T-helper 1 cell treated with Interleukin-12 subunit alpha and Interleukin-12 subunit beta and Interleukin-4 antibody, amounts not matched to agents 30 ng/mL and 1 ng/mL, for 36 hours (primary cell): Measurements from ENCODE around the gene CD8B2. TPM values are rescaled to one million over a fixed set of nuclear protein-coding genes. Genes with fewer than 3 reads are reported as not detected.
"Not testable (repeated sequence)": the region's sequence is repeated elsewhere in the genome, so short reads cannot be mapped to it uniquely, and the experiment has no call there.

Source experiments
- intact Hi-C: fragments of 100-400 bp; cut with micrococcal nuclease; formaldehyde crosslinking; loops from one replicate; pipeline ENCODE4 v1.15.1; 2024
- total RNA-seq: library from RNA; stranded (reverse); gene quantifications from 2 replicates; pipeline ENCODE4 v1.2.3, GENCODE V29; 2022

CD8B2 gene
- 0.15 and 0.46 TPM in 2 replicates for total RNA-seq

GRCh38 chr2:106486551-106487385, at the start of gene CD8B2:
TSS of gene CD8B2 (plus strand) at chr2:106487364. CDS start at chr2:106487427, 63 bp downstream.
- intact Hi-C loops, result not testable (repeated sequence)

GRCh38 chr2:106461882-106462281, 25.3 kb upstream of the CD8B2 start:
- intact Hi-C loops, result loop anchor here (5.0 kb wide), 1 partner anchor 80 kb away; no protein-coding TSS in a partner anchor

GRCh38 chr2:106467516-106467915, 19.6 kb upstream of the CD8B2 start:
- intact Hi-C loops, result not testable (repeated sequence)

GRCh38 chr2:106468107-106468506, 19.1 kb upstream of the CD8B2 start, which contains the start of gene RGPD3:
TSS of gene RGPD3 (minus strand) at chr2:106468413. CDS start at chr2:106468288, 125 bp downstream.
- intact Hi-C loops, result not testable (repeated sequence)

GRCh38 chr2:106470658-106471057, 16.5 kb upstream of the CD8B2 start:
- intact Hi-C loops, result loop anchor here (1.0 kb wide), 1 partner anchor 366 kb away; no protein-coding TSS in a partner anchor

- intact Hi-C loops, result not testable (repeated sequence)
These were observed 9.5 kb upstream of the CD8B2 start for GRCh38 chr2:106477647-106478046.

- intact Hi-C loops, result not testable (repeated sequence)
These were observed 7.6 kb upstream of the CD8B2 start for GRCh38 chr2:106479563-106479962.

GRCh38 chr2:106487386-106488191, 425 bp downstream of the CD8B2 start:
- intact Hi-C loops, result not testable (repeated sequence)

- intact Hi-C loops, result not testable (repeated sequence)
These were observed 2.5 kb downstream of the CD8B2 start for GRCh38 chr2:106489701-106490100.

GRCh38 chr2:106492399-106492798, 5.2 kb downstream of the CD8B2 start:
- intact Hi-C loops, result not testable (repeated sequence)

- intact Hi-C loops, result not testable (repeated sequence)
These were observed 5.7 kb downstream of the CD8B2 start for GRCh38 chr2:106492913-106493312.

- intact Hi-C loops, result not testable (repeated sequence)
These were observed 11.4 kb downstream of the CD8B2 start for GRCh38 chr2:106498549-106498948.

GRCh38 chr2:106500350-106500749, 13.2 kb downstream of the CD8B2 start:
- intact Hi-C loops, result not testable (repeated sequence)

GRCh38 chr2:106502351-106502750, 15.2 kb downstream of the CD8B2 start:
- intact Hi-C loops, result not testable (repeated sequence)

- intact Hi-C loops, result not testable (repeated sequence)
These were observed 17.0 kb downstream of the CD8B2 start for GRCh38 chr2:106504192-106504591.

GRCh38 chr2:106504787-106505186, 17.6 kb downstream of the CD8B2 start:
- intact Hi-C loops, result not testable (repeated sequence)

GRCh38 chr2:106506002-106506687, 19.0 kb downstream of the CD8B2 start:
- intact Hi-C loops, result not testable (repeated sequence)

- intact Hi-C loops, result not testable (repeated sequence)
These were observed 21.7 kb downstream of the CD8B2 start for GRCh38 chr2:106508660-106509373.

GRCh38 chr2:106509374-106509770, 22.2 kb downstream of the CD8B2 start:
- intact Hi-C loops, result not testable (repeated sequence)

- intact Hi-C loops, result not testable (repeated sequence)
These were observed 23.6 kb downstream of the CD8B2 start for GRCh38 chr2:106510791-106511190.

- intact Hi-C loops, result not testable (repeated sequence)
These were observed 24.3 kb downstream of the CD8B2 start for GRCh38 chr2:106511476-106511901.
